Naive B cell (primary cell): Measurements from ENCODE around the gene FASTKD3. TPM values are rescaled to one million over a fixed set of nuclear protein-coding genes. Genes with fewer than 3 reads are reported as not detected.

Source experiments
- ATAC-seq, 2 donors: fragments of 150-1000 bp; cut with Tn5 transposase; 2 replicates each; pipeline ENCODE4 v1.10.0; 2021; ENCODE audit warnings: low read depth in 2 of 2, mild to moderate bottlenecking in 2 of 2, moderate library complexity in 2 of 2
- DNase-seq: peaks from one replicate; pipeline ENCODE4 v3.0.0; 2022
- H3K27ac Mint-ChIP-seq, 6 donors: one replicate each; pipeline ENCODE4 v1.8.0; 2020 to 2022; ENCODE audit warnings: mild to moderate bottlenecking in 6 of 6, mixed read lengths in 6 of 6, moderate library complexity in 5 of 6, inconsistent platforms in 2 of 6
- H3K27me3 Mint-ChIP-seq, 3 donors: one replicate each; pipeline ENCODE4 v1.8.0; 2021 to 2022; ENCODE audit warnings: mixed read lengths in 3 of 3, mild to moderate bottlenecking in 1 of 3
- H3K36me3 Mint-ChIP-seq, 2 donors: one replicate each; pipeline ENCODE4 v1.8.0; 2020 to 2022; ENCODE audit warnings: mixed read lengths in 2 of 2, inconsistent platforms in 1 of 2, mild to moderate bottlenecking in 1 of 2
- H3K4me1 Mint-ChIP-seq, 3 donors: one replicate each; pipeline ENCODE4 v1.8.0; 2020 to 2022; ENCODE audit warnings: mixed read lengths in 3 of 3, inconsistent platforms in 1 of 3, mild to moderate bottlenecking in 1 of 3, moderate library complexity in 1 of 3
- H3K4me3 Mint-ChIP-seq, 8 donors: one replicate each; pipeline ENCODE4 v1.8.0; 2020 to 2022; ENCODE audit warnings: mild to moderate bottlenecking in 8 of 8, mixed read lengths in 8 of 8, moderate library complexity in 8 of 8, inconsistent platforms in 2 of 8
- H3K9me3 Mint-ChIP-seq, 7 donors: one replicate each; pipeline ENCODE4 v1.8.0; 2020 to 2022; ENCODE audit warnings: mixed read lengths in 7 of 7, mild to moderate bottlenecking in 5 of 7, inconsistent platforms in 2 of 7, moderate library complexity in 1 of 7
- polyA plus RNA-seq, 6 donors: library from polyadenylated mRNA; unstranded; fragments of 300-500 nt; fragmentation: Illumina TruSeq; gene quantifications; one replicate each; pipeline ENCODE4 v1.2.3, GENCODE V29; 2021; ENCODE audit warnings: low read depth in 6 of 6

The FASTKD3 gene
- polyA plus RNA-seq, 6 donors from 2014 or later = 9.2 to 22.1 (median 12.4) TPM

GRCh38 chr5:7851617-7852289 lies 17.1 kb downstream of the FASTKD3 start:
- Mint-ChIP-seq H3K27ac (peak overlapping the region in 3 of 6 donors; percentile 37 to 80 (median 44)), H3K36me3 (no peaks in the 10 kb centered on the region), H3K4me3 (peak overlapping the region; percentile 29 to 95 (median 84)), H3K27me3 (peaks cover 27 to 38% (median 33%) of the 10 kb centered on the region in 3 donors), H3K4me1 (peaks cover 9 to 23% (median 18%) of the 10 kb centered on the region in 3 donors), H3K9me3 (peaks cover 0 to 5% (median 3%) of the 10 kb centered on the region in 7 donors)
- ATAC-seq (no peak), DNase-seq (no peak)

- peak overlapping the region; percentile 72 to 95 (median 88) for H3K4me3 Mint-ChIP-seq
- peaks cover 9 to 23% (median 18%) of the 10 kb centered on the region in 3 donors for H3K4me1 Mint-ChIP-seq
- DNase-seq (no peak), ATAC-seq (no peak)
- no peaks in the 10 kb centered on the region for H3K36me3 Mint-ChIP-seq
- H3K27me3 Mint-ChIP-seq = peaks cover 27 to 38% (median 33%) of the 10 kb centered on the region in 3 donors
- H3K9me3 Mint-ChIP-seq = peaks cover 0 to 5% (median 3%) of the 10 kb centered on the region in 7 donors
- H3K27ac Mint-ChIP-seq = peak overlapping the region in 3 of 6 donors; percentile 41 to 52 (median 44)
Observed at GRCh38 chr5:7851240-7851592, 17.6 kb downstream of the FASTKD3 start.

DNA sequence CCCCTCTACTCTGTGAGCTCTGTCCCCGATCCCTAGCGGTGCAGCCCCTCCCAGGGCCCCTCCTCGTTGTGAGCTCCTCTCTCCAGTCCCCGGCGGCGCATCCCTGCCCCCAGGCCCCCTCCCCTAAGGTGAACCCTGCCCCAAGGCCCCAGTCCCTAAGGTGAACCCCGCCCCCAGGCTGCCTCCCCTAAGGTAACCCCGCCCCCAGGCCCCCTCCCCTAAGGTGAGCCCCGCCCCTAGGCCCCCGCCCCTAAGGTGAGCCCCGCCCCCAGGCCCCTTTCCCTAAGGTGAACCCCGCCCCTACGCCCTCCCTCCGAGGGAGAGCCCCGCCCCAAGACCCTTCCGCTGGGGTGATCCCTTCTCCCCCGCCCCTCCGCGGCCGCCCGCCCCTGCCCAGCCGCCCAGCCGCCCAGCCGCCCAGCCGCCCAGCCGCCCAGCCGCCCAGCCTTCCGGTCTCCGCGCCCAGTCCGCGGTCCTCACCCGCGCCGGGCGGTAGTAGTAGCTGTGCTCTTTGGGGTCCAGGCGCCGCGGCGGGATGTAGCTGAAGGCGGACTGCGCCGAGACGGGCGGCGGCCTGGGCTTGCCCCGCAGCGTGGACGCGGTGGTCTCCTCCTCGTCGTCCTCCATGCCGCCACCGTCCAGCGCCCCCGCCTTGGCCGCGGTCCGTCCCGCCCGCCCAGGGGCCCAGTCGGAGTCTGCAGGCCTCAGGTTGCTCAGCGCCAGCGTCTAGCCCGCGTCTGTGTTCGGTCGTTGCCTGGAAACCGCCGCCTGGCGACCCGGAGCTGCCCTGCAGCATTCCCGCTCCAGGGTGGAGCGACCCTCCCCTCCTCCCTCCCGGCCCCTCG lies 18.2 kb downstream of the FASTKD3 start, which contains the start of gene CFAP90:
Gene CFAP90, minus strand, starts transcription at position 739 of the 845 bp plus-strand sequence. Its CDS starts 112 bp downstream, at position 627.
- DNase-seq (peak; percentile 26), ATAC-seq (peak; percentile 57 to 64)
- peak within 1 kb of the TSS in 4 of 6 donors; percentile 41 to 80 (median 52) for H3K27ac Mint-ChIP-seq
- peaks cover 27 to 38% (median 33%) of the 10 kb centered on the region in 3 donors for H3K27me3 Mint-ChIP-seq
- H3K4me3 Mint-ChIP-seq = peak within 1 kb of the TSS; percentile 74 to 95 (median 88)
- H3K36me3 Mint-ChIP-seq = no peaks in the 10 kb centered on the region
- peaks cover 9 to 24% (median 18%) of the 10 kb centered on the region in 3 donors for H3K4me1 Mint-ChIP-seq
- H3K9me3 Mint-ChIP-seq = peaks cover 0 to 5% (median 3%) of the 10 kb centered on the region in 7 donors

GRCh38 chr5:7849681-7850394 lies 19.0 kb downstream of the FASTKD3 start:
- ATAC-seq (peak; percentile 29 to 51), DNase-seq (peak; percentile 14)
- H3K4me1 Mint-ChIP-seq = peaks cover 13 to 32% (median 24%) of the 10 kb centered on the region in 3 donors
- H3K27me3 Mint-ChIP-seq = peaks cover 31 to 38% (median 33%) of the 10 kb centered on the region in 3 donors
- H3K27ac Mint-ChIP-seq = peak overlapping the region in 2 of 6 donors; percentile 38 to 79
- H3K4me3 Mint-ChIP-seq = peak overlapping the region; percentile 69 to 93 (median 86)
- H3K9me3 Mint-ChIP-seq = peaks cover 0 to 5% (median 3%) of the 10 kb centered on the region in 7 donors
- no peaks in the 10 kb centered on the region for H3K36me3 Mint-ChIP-seq

- Mint-ChIP-seq H3K36me3 (no peaks in the 10 kb centered on the region), H3K9me3 (peaks cover 0 to 5% (median 2%) of the 10 kb centered on the region in 7 donors), H3K27me3 (peaks cover 30 to 38% (median 32%) of the 10 kb centered on the region in 3 donors), H3K27ac (no peak overlapping the region), H3K4me1 (peaks cover 14 to 37% (median 25%) of the 10 kb centered on the region in 3 donors), H3K4me3 (no peak overlapping the region)
- ATAC-seq = no peak
- no peak for DNase-seq
Observed at GRCh38 chr5:7848296-7848695, 20.5 kb downstream of the FASTKD3 start.

GRCh38 chr5:7846327-7846726 lies 22.5 kb downstream of the FASTKD3 start:
- Mint-ChIP-seq H3K9me3 (peaks cover 0 to 5% (median 0%) of the 10 kb centered on the region in 7 donors), H3K4me1 (peaks cover 12 to 26% (median 14%) of the 10 kb centered on the region in 3 donors), H3K27me3 (peaks cover 19 to 31% (median 21%) of the 10 kb centered on the region in 3 donors), H3K4me3 (peak overlapping the region in 2 of 8 donors; percentile 2 to 59), H3K27ac (no peak overlapping the region), H3K36me3 (no peaks in the 10 kb centered on the region)
- DNase-seq (no peak), ATAC-seq (no peak)

GRCh38 chr5:7845557-7845956 lies 23.3 kb downstream of the FASTKD3 start:
- H3K9me3 Mint-ChIP-seq = peaks cover 0 to 5% (median 0%) of the 10 kb centered on the region in 7 donors
- no peak for ATAC-seq
- peaks cover 7 to 23% (median 10%) of the 10 kb centered on the region in 3 donors for H3K4me1 Mint-ChIP-seq
- H3K4me3 Mint-ChIP-seq = no peak overlapping the region
- peaks cover 22 to 32% (median 25%) of the 10 kb centered on the region in 3 donors for H3K27me3 Mint-ChIP-seq
- H3K36me3 Mint-ChIP-seq = no peaks in the 10 kb centered on the region
- H3K27ac Mint-ChIP-seq = no peak overlapping the region
- DNase-seq = no peak

- Mint-ChIP-seq H3K4me1 (peaks cover 7 to 22% (median 7%) of the 10 kb centered on the region in 3 donors), H3K9me3 (peaks cover 0 to 8% (median 0%) of the 10 kb centered on the region in 7 donors), H3K4me3 (peak overlapping the region in 1 of 8 donors; percentile 74), H3K27ac (no peak overlapping the region), H3K27me3 (peaks cover 22 to 34% (median 31%) of the 10 kb centered on the region in 3 donors), H3K36me3 (no peaks in the 10 kb centered on the region)
- ATAC-seq (peak; percentile 41 to 70), DNase-seq (peak; percentile 25)
Observed at GRCh38 chr5:7844901-7845300, 23.9 kb downstream of the FASTKD3 start.

GRCh38 chr5:7842531-7842930 lies 26.3 kb downstream of the FASTKD3 start:
- no peak overlapping the region for H3K4me3 Mint-ChIP-seq
- DNase-seq (no peak), ATAC-seq (no peak)
- no peaks in the 10 kb centered on the region for H3K36me3 Mint-ChIP-seq
- peaks cover 0 to 13% (median 0%) of the 10 kb centered on the region in 7 donors for H3K9me3 Mint-ChIP-seq
- H3K4me1 Mint-ChIP-seq = peaks cover 5 to 14% (median 7%) of the 10 kb centered on the region in 3 donors
- no peak overlapping the region for H3K27ac Mint-ChIP-seq
- H3K27me3 Mint-ChIP-seq = peaks cover 23 to 37% (median 32%) of the 10 kb centered on the region in 3 donors

GRCh38 chr5:7837403-7837802 lies 31.4 kb downstream of the FASTKD3 start:
- Mint-ChIP-seq H3K27me3 (peaks cover 20 to 42% (median 34%) of the 10 kb centered on the region in 3 donors), H3K9me3 (peaks cover 0 to 8% (median 0%) of the 10 kb centered on the region in 7 donors), H3K27ac (no peak overlapping the region), H3K36me3 (no peaks in the 10 kb centered on the region), H3K4me1 (no peaks in the 10 kb centered on the region), H3K4me3 (no peak overlapping the region)
- ATAC-seq (no peak), DNase-seq (no peak)

GRCh38 chr5:7834982-7835381 lies 33.8 kb downstream of the FASTKD3 start:
- Mint-ChIP-seq H3K9me3 (peaks cover 0 to 5% (median 0%) of the 10 kb centered on the region in 7 donors), H3K4me3 (no peak overlapping the region), H3K4me1 (no peaks in the 10 kb centered on the region), H3K27me3 (peaks cover 12 to 37% (median 28%) of the 10 kb centered on the region in 3 donors), H3K36me3 (no peaks in the 10 kb centered on the region), H3K27ac (no peak overlapping the region)
- ATAC-seq = no peak
- DNase-seq = no peak

- Mint-ChIP-seq H3K4me1 (no peaks in the 10 kb centered on the region), H3K27me3 (peaks cover 15 to 45% (median 30%) of the 10 kb centered on the region in 3 donors), H3K27ac (no peak overlapping the region), H3K4me3 (no peak overlapping the region), H3K36me3 (no peaks in the 10 kb centered on the region), H3K9me3 (peaks cover 0 to under 1% (median 0%) of the 10 kb centered on the region in 7 donors)
- ATAC-seq (no peak), DNase-seq (no peak)
Observed at GRCh38 chr5:7828269-7828668, 40.6 kb downstream of the FASTKD3 start.
